OCI-LY3 (cell line): ENCODE results near the gene RAD51B.

Experiments used
- H2AFZ ChIP-seq: fragments of 200-600, 300-600 bp; shearing (Covaris generic); 2 replicates; pipeline ENCODE4 v1.6.0; 2014; ENCODE audit warnings: antibody characterized with exemption, low read depth, low read length
- H3K27ac ChIP-seq: fragments of 200-600, 300-600 bp; sonication (generic); 2 replicates; pipeline ENCODE4 v1.5.1; 2014; ENCODE audit warnings: mild to moderate bottlenecking, low read length, moderate library complexity, mixed read lengths
- H3K27me3 ChIP-seq: fragments of 200-600, 300-600 bp; sonication (generic); 2 replicates; pipeline ENCODE4 v1.6.1; 2014; ENCODE audit warnings: low read depth, low read length, mixed read lengths
- H3K36me3 ChIP-seq: fragments of 200-600, 300-600 bp; sonication (generic); replicated peaks from 2 replicates; pipeline ENCODE3; 2014; ENCODE audit warnings: low read depth, low read length, mixed read lengths
- H3K4me1 ChIP-seq: fragments of 300-600, 200-600 bp; sonication (generic); 2 replicates; pipeline ENCODE4 v1.6.1; 2014; ENCODE audit warnings: low read length, mixed read lengths
- H3K4me2 ChIP-seq: fragments of 200-600, 300-600 bp; sonication (generic); 2 replicates; pipeline ENCODE4 v1.6.1; 2014; ENCODE audit warnings: low read length, mixed read lengths
- H3K4me3 ChIP-seq: fragments of 300-600, 200-600 bp; sonication (generic); 2 replicates; pipeline ENCODE4 v1.5.1; 2014; ENCODE audit warnings: antibody characterized with exemption, mild to moderate bottlenecking, low read length, moderate library complexity
- H3K79me2 ChIP-seq: fragments of 300-600, 200-600 bp; shearing (Covaris generic); 2 replicates; pipeline ENCODE4 v1.6.1; 2014; ENCODE audit warnings: mild to moderate bottlenecking, low read length, mixed read lengths
- H3K9ac ChIP-seq: fragments of 300-600, 200-600 bp; shearing (Covaris generic); 2 replicates; pipeline ENCODE4 v1.6.0; 2014; ENCODE audit warnings: mild to moderate bottlenecking, low read length, moderate library complexity
- H3K9me3 ChIP-seq: fragments of 200-600, 300-600 bp; shearing (Covaris generic); 2 replicates; pipeline ENCODE4 v1.6.1; 2014; ENCODE audit warnings: low read length, mixed read lengths; ENCODE audit not compliant: insufficient read depth
- H4K20me1 ChIP-seq: fragments of 200-600, 300-600 bp; sonication (generic); 2 replicates; pipeline ENCODE4 v1.6.1; 2016; ENCODE audit warnings: low read length, mixed read lengths; ENCODE audit not compliant: insufficient read depth
- CTCF ChIP-seq: fragments of 200-600, 300-600 bp; sonication (generic); IDR thresholded peaks from 2 replicates; pipeline ENCODE4 v1.5.1; 2014; ENCODE audit warnings: antibody characterized with exemption, low read length, low read depth
- EZH2phosphoT487 ChIP-seq: fragments of 200-600 bp; shearing (Covaris generic); IDR thresholded peaks from 2 replicates; pipeline ENCODE4 v1.6.1; 2018; ENCODE audit warnings: antibody characterized with exemption, mixed run types, low read depth

Gene RAD51B

DNA sequence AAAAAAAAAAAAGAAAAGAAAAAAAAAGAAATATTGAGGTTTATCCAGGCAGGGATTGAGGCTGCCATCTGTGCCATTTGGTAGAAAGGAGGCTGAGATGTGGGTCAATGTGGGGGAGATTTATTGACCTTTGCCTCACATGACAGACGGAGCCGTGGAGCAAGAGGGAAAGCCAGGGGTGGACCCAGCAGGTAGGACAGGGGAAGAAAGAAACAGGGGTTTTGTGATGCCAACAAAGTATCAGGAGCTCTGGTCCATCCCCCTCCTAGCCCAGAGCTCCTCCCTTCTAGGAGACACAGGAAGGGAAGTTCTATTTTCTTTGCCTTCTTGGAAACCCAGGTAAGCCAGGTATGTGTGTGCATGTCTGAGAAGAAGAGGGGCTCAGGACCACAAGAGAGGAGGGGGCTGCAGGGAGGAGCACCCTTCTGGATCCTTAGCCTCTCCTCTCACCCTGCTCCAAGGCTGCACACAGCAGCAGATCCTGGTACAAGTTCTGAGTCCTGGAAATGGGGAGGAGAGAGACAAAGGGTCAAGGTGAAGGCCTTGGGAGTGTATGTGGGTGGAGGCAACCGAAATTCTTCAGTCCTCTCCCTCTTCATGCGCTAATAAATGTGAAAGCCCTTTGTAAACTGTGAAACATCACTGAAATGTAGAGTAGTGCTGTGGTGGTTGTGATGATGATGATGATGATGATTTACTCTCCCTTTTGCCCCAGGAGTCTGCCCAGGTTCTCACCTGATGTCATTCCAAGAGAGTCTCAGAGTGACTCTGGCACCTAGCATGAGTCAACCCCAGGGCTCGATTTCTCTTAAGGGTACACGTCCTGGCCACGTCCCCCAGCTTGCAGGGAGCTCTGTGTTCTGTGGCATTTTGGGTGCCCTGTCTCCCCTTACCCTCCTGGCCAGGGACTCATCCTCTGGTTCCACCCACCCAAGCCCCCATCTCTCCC, 947.0 kb downstream of the RAD51B start:
- H4K20me1 ChIP-seq, result no peaks in the 10 kb centered on the region
- TF ChIP-seq EZH2phosphoT487 (no peak), CTCF (no peak)
- no peak overlapping the region for H3K4me3 ChIP-seq
- H3K4me1 ChIP-seq, result no peaks in the 10 kb centered on the region
- no peaks in the 10 kb centered on the region for H3K9me3 ChIP-seq
- H2AFZ ChIP-seq, result no peak overlapping the region
- H3K27me3 ChIP-seq, result 0 out of 2 replicates have a peak, but pooled peaks cover 3% of the 10 kb centered on the region
- H3K36me3 ChIP-seq, result no peaks in the 10 kb centered on the region
- H3K9ac ChIP-seq, result no peak overlapping the region
- H3K27ac ChIP-seq, result no peak overlapping the region
- no peaks in the 10 kb centered on the region for H3K79me2 ChIP-seq
- H3K4me2 ChIP-seq, result no peak overlapping the region

DNA sequence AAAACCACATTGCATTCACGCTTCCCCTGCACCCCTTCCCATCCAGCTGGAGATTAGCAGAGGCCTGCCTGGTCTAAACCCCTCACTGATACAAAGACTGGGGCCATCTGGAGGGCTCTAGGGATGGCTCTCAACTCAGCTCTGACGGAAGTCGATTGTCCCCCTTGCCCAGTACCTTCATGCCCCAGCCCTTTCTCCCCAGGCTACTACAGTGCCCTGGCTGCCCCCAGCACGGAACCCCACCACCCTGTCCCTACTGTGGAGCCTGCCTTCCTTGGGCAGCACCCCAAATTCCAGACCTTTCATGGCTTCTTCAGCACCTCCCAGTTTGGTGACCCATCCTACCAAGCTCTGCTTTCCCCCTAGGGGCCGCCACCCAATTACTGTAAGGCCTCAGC, 947.7 kb downstream of the RAD51B start:
- no peak overlapping the region for H3K4me2 ChIP-seq
- no peaks in the 10 kb centered on the region for H3K4me1 ChIP-seq

GRCh38 chr14:68768316-68768715, 948.7 kb downstream of the RAD51B start:
- no peak overlapping the region for H3K27ac ChIP-seq
- H3K9ac ChIP-seq, result no peak overlapping the region
- H3K4me3 ChIP-seq, result no peak overlapping the region
- H3K27me3 ChIP-seq, result 0 out of 2 replicates have a peak, but pooled peaks cover 3% of the 10 kb centered on the region
- H3K79me2 ChIP-seq, result no peaks in the 10 kb centered on the region
- no peaks in the 10 kb centered on the region for H3K9me3 ChIP-seq
- H3K4me1 ChIP-seq, result no peaks in the 10 kb centered on the region; the same call in 1 of the 2 replicates
- H3K36me3 ChIP-seq, result no peaks in the 10 kb centered on the region
- H3K4me2 ChIP-seq, result no peak overlapping the region
- no peaks in the 10 kb centered on the region for H4K20me1 ChIP-seq
- no peak overlapping the region for H2AFZ ChIP-seq
- TF ChIP-seq CTCF (no peak), EZH2phosphoT487 (no peak)

More for the DNA sequence above, 947.7 kb downstream of the RAD51B start:
- Histone ChIP-seq H4K20me1 (no peaks in the 10 kb centered on the region), H3K36me3 (no peaks in the 10 kb centered on the region), H3K79me2 (no peaks in the 10 kb centered on the region), H3K9ac (no peak overlapping the region), H3K27ac (no peak overlapping the region), H3K27me3 (0 out of 2 replicates have a peak, but pooled peaks cover 3% of the 10 kb centered on the region), H3K4me3 (no peak overlapping the region), H3K9me3 (no peaks in the 10 kb centered on the region), H2AFZ (no peak overlapping the region)
- TF ChIP-seq CTCF, result no peak
- TF ChIP-seq EZH2phosphoT487, result no peak

DNA sequence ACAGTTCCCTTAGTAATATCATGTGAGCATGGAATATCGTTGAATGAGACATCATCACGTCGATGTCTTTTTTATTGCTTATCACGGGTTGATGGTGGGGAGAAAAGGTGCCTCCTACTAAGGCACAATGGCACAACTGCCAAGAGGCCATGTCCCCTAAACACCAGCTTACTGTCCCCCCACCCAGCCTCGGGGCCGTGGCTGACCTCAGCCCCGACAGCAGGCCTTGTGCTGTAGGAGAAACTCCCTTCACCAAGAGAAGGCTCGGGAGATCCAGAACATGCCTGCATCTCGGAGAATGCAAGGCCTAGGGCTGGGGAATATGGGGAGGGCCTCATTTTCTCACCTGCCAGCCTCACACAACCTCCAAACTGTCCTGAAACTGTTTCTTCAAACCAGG, 950.5 kb downstream of the RAD51B start:
- Histone ChIP-seq H3K4me1 (no peaks in the 10 kb centered on the region; the same call in 1 of the 2 replicates), H3K36me3 (no peaks in the 10 kb centered on the region), H3K27me3 (0 out of 2 replicates have a peak, but pooled peaks cover 3% of the 10 kb centered on the region), H3K79me2 (no peaks in the 10 kb centered on the region), H3K4me2 (no peak overlapping the region), H2AFZ (no peak overlapping the region), H3K27ac (no peak overlapping the region), H3K4me3 (no peak overlapping the region), H4K20me1 (no peaks in the 10 kb centered on the region), H3K9me3 (no peaks in the 10 kb centered on the region), H3K9ac (no peak overlapping the region)
- no peak for TF ChIP-seq EZH2phosphoT487
- TF ChIP-seq CTCF, result no peak
